ENCODE measurements around the gene BORA.
"Not testable (repeated sequence)": the region's sequence is repeated elsewhere in the genome, so short reads cannot be mapped to it uniquely, and the experiment has no call there.

The BORA gene

DNA sequence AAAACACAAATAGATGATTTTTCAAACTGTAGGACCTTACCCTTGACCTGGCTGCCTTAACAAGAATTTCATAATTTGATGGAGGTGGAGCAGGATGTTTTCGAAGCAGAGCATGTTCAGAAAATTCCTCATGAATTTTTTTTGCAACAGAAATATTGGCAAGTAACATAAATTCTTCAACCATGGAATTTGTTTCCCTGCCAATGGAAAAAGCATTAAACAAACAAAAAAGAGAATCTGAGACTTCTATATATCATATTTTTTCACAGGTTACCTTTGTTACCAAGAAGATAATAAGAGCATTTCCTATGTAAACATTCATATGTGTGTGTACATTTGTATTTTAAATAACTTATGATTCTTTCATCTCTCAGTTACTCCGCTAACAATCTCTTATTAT, 35.7 kb downstream of the BORA start:
- DNase-seq (ENCODE audit: low spot score): no peak

DNA sequence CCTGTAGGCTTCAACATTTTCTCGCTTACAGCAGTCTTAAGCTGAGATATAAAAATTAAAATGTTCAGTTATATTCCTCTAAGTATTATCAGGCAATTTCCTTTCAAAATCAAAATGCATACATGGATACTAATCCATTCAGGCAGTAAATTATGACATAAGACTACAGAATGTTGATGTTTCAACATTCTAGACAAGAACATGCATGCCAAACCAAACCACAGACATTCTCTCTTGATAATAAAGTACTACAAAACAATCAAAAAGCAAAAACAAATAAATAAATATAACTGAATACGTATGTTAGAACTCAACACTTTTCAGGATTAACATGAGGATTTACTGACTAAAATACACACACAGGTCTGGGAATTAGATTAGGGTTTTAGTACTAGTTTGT, 46.3 kb downstream of the BORA start:
- DNase-seq (ENCODE audit: low spot score): no peak

DNA sequence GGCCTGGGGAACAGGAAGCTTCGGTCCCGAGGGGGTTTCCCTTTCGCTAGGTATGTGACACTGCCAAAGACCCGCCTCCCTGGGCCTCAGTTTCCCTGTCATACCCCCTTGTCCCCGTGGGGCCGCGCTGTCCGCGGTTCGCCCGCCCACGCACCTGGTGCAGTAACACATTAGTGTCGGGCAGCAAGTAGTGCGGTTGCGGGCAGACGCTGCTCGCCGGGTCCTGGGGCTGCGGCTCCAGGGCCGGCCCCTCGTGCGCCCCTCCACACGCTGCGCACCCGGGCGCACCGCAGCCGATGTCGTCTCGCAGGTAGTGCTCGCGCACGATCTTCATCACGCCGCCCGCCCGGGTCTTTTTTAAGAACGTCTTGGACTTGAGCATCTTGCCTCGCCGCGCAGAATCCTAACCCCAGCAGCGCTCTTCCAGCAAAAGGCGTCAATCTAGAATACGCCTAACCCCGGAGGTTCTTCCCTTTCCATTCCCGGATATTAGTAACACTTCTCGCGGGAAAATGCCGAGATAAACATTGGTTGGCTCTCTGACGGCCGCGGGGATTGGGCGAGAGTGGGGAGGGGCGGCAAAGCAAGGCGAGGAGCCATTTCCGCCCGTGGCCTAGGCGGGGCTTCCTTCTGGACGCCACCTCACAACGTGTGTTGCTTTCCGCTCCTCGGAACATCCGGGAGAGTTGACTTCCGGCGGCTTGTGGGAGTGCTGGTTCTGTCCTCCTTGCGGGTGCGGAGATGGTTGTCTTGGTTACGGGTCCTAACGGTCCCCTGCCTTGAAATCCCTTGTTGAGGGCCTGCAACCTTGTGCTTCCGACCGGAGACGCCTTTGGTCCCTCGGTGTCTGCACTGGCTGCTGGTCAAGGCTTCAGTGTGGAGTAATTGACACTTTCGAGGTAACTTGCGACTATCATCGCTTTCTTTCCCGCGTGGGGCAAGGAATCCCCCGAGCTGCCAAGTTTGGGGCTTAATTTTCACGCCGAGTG, 54.0 kb downstream of the BORA start, which contains the start of the genes DIS3 and PIBF1:
Gene DIS3 (minus strand): TSS at position 450 of the 989 bp plus-strand sequence. CDS start 68 bp downstream, at position 382.
Gene PIBF1 (plus strand): TSS at position 683 of the 989 bp plus-strand sequence. CDS start 1,337 bp downstream, outside the sequence.
- peak; percentile 99 for DNase-seq (ENCODE audit: low spot score)

- peak; percentile 15 for DNase-seq (ENCODE audit: low spot score)
These were observed 55.0 kb downstream of the BORA start for GRCh38 chr13:72782717-72783116.

DNA sequence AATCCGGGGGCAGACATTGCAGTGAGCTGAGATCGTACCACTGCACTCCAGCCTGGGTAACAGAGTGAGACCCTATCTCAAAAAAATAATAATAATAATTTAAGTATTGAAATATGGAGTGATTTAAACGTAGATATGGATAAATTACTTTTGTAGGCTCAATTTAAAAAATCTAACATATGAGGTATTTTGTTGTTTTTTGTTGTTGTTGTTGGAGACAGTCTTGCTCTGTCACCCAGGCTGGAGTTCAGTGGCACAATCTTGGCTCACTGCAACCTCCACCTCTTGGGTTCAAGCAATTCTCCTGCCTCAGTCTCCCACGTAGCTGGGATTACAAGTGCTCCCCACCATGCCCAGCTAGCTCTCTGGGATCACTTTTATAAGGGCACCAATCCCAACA, 57.0 kb downstream of the BORA start:
- DNase-seq (ENCODE audit: low spot score): not testable (repeated sequence)

- DNase-seq (ENCODE audit: low spot score): no peak
These were observed 61.1 kb downstream of the BORA start for GRCh38 chr13:72788831-72789230.

DNA sequence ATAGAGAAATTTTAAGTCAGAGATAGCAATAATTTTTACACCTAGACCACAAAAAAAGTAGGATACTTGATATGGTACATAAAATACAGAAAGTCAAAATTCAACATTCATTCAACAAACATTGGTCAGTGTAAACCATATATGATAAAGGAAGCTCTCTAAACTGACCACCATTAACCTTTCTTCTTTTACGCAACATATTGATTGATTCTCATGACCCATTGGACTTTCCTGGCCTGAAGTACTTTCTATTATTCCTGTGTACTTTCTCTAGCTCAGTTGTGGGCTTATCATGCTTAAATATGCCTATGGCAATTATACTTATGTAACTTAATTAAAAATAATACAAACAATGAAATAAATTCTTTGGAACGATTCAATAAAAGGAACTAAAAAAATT, 64.9 kb downstream of the BORA start:
- DNase-seq (ENCODE audit: low spot score): no peak

DNA sequence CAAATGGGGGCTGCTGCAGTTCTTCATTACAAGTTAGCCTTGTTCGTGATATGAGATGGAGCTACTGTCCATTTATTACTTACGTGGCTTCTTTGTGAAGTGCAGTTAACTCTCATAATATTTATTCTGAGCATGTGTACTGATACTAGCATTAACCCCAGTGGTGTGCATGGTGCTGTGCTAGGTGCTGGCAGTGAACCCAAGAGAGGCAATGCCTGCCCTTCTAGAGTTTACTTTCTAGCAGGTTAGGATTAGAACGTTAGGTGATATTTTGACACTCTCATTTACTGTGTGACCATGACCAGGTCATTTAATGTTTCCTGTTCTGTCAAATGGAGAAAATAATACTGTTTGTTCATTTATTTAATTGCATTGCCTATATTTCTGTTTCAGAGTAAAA, 71.1 kb downstream of the BORA start:
- DNase-seq (ENCODE audit: low spot score): no peak

DNA sequence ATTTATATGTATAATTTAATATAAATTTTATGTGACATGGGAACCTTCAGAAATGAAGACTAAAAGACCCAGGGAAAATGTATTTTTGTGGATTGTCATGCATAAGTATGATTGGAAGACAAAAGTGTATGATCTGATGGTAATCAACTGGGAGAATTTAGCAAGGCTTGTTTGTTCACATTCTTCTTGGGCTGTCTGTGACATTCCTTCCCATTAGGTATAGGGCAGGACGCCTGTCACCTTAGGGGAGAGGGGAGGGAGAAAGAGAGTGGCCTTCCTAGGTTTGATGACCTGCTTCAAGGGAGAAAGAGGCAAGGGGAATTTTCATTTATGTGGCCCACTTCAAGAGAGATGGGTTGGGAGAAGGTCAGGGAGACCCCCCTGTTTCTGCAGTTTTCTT, 76.6 kb downstream of the BORA start:
- DNase-seq (ENCODE audit: low spot score): no peak

Measured in kidney tubule cell (primary cell).